ENCODE measurements around the gene NIPBL.
A peak's percentile ranks its signal among the peaks of the same experiment; 100 is the strongest.

Gene NIPBL

DNA sequence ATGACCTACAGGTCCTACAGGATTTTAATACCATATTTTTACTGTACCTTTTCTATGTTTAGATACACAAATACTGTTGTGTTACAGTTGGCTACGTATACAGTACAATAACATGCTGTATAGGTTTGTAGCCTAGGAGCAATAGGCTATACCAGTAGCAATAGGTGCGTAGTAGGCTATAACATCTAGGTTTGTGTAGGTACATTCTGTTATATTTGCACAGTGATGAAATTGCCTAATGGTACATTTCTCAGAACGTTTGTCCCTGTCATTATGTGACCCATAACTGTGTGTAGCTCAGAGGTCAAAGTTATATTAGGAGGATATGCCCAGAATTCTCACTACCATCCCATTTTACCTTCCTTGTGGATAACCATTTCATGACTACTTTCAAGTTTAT, 59.7 kb downstream of the NIPBL start:
- Histone ChIP-seq H3K4me1 (ENCODE audit: control insufficient read depth, insufficient read depth, low read length) (peaks cover 17% of the 10 kb centered on the region), H3K9ac (ENCODE audit: low read length) (no peak overlapping the region), H3K9me3 (ENCODE audit: control insufficient read depth, low read length) (no peaks in the 10 kb centered on the region), H3K4me3 (ENCODE audit: low read length) (no peak overlapping the region), H3K36me3 (ENCODE audit: control insufficient read depth, insufficient read depth, low read length, severe bottlenecking) (no peaks in the 10 kb centered on the region), H3K27me3 (replicated peaks; ENCODE audit: control insufficient read depth, insufficient read depth, low read length) (no peaks in the 10 kb centered on the region)
- DNase-seq (ENCODE audit: low read depth), result no peak

DNA sequence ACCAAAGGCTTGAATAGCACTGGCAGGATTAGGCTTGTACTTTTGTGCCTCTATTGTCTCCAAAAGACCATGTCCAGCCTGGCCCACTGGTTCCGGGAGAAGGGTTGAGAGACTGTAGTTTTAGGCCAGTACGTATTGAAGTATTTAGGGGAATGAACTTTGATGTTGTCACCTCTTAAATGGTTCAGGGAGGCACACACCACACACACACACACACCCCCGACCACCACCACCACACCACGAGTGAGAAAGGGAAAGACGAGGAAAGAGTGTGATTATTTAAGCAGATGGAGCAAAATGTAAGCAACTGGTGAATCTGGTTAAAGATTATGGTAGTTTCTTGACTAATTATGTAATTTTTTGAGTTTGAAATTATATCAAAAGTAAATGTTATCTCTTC, 61.6 kb downstream of the NIPBL start:
- no peak overlapping the region for H3K9ac ChIP-seq (ENCODE audit: low read length)
- no peak overlapping the region for H3K4me3 ChIP-seq (ENCODE audit: low read length)
- no peaks in the 10 kb centered on the region for H3K36me3 ChIP-seq (ENCODE audit: control insufficient read depth, insufficient read depth, low read length, severe bottlenecking)
- DNase-seq (ENCODE audit: low read depth), result no peak
- H3K27me3 ChIP-seq (replicated peaks; ENCODE audit: control insufficient read depth, insufficient read depth, low read length), result no peaks in the 10 kb centered on the region
- no peaks in the 10 kb centered on the region for H3K9me3 ChIP-seq (ENCODE audit: control insufficient read depth, low read length)
- H3K4me1 ChIP-seq (ENCODE audit: control insufficient read depth, insufficient read depth, low read length), result peaks cover 17% of the 10 kb centered on the region

DNA sequence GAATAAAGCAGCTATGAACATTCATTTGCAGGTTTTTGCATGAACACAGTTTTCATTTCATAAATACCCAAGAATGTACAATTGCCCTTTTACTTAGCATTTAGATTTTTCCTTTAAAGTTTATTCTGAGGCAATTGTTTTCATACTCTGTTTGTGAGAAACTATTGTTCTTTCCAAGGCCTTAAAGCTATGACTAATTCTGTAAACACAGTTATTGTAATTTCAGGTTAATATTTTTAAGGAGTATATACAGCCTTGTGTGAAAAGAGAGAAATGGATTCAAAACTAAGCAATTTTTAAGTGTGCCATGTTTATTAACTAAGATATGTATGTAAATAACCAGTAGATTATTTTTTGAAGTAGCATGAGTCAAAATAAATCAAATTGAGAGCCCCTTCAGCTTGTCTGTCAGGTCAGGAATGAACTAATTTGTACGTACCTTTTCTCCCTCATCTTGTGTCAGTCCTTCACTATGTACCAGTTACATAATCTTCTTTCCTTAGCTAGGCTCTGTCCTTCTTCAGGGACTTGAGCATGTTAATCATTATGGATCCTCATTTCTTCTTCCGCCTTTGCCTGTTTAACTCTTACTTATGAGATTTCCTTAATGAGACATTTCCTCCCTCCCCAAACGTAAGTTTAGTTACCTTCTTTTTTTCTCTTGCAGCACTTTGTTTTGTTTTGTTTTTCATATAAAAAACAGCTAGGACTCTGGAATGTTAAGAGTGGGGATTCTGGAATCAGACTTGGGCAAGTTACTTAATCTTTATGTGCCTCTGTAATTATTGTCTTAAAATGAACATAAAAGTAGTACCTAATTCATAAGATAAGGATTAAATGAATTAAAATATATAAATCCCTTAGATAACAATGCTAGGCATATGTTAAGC, 63.6 kb downstream of the NIPBL start:
- Histone ChIP-seq H3K27me3 (replicated peaks; ENCODE audit: control insufficient read depth, insufficient read depth, low read length) (no peaks in the 10 kb centered on the region), H3K9me3 (ENCODE audit: control insufficient read depth, low read length) (no peaks in the 10 kb centered on the region), H3K4me3 (ENCODE audit: low read length) (no peak overlapping the region), H3K9ac (ENCODE audit: low read length) (no peak overlapping the region), H3K4me1 (ENCODE audit: control insufficient read depth, insufficient read depth, low read length) (peaks cover 17% of the 10 kb centered on the region), H3K36me3 (ENCODE audit: control insufficient read depth, insufficient read depth, low read length, severe bottlenecking) (no peaks in the 10 kb centered on the region)
- peak; percentile 25 for DNase-seq (ENCODE audit: low read depth)

DNA sequence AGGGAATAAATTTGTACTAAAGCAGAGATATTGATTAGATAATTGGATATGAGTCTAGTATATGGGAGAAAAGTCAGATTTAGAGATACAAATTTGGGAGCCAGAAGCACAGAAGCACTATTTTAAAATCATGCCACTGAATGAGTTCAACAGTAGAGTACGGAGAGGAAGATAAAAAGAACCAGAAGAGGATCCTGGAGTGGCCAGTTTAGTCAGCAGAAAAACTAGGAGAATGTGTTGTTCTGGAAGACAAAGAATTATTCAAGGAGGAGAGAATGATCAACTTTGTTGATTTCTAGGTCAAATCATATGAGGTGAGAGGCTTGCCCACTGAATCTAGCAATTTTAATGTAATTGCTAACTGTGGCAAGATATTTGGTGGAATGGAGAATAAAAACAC, 67.0 kb downstream of the NIPBL start:
- H3K9ac ChIP-seq (ENCODE audit: low read length), result no peak overlapping the region
- no peak for DNase-seq (ENCODE audit: low read depth)
- H3K27me3 ChIP-seq (replicated peaks; ENCODE audit: control insufficient read depth, insufficient read depth, low read length), result no peaks in the 10 kb centered on the region

DNA sequence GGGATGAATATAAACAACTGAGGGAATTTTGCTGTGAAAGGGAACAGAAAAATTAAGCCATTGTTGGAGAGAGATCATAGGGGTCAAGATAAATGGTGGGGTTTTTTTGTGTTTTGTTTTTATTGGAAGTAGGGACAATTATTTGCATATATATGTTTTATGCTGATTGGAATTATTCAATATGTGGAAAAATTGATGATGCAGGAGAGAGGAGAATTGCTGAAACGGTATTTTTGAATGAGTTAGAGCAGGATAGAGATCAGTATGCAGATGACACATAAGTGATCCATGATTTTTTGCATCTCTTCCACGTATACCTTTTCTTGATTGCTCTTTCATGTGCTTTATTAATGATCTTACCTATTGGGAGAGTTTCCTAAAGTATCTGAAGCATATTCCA, 67.5 kb downstream of the NIPBL start:
- no peaks in the 10 kb centered on the region for H3K9me3 ChIP-seq (ENCODE audit: control insufficient read depth, low read length)
- no peak overlapping the region for H3K4me3 ChIP-seq (ENCODE audit: low read length)
- DNase-seq (ENCODE audit: low read depth), result no peak
- H3K27me3 ChIP-seq (replicated peaks; ENCODE audit: control insufficient read depth, insufficient read depth, low read length), result no peaks in the 10 kb centered on the region
- H3K4me1 ChIP-seq (ENCODE audit: control insufficient read depth, insufficient read depth, low read length), result peaks cover 37% of the 10 kb centered on the region
- no peaks in the 10 kb centered on the region for H3K36me3 ChIP-seq (ENCODE audit: control insufficient read depth, insufficient read depth, low read length, severe bottlenecking)
- H3K9ac ChIP-seq (ENCODE audit: low read length), result no peak overlapping the region

More for the DNA sequence above, 67.0 kb downstream of the NIPBL start:
- peaks cover 34% of the 10 kb centered on the region for H3K4me1 ChIP-seq (ENCODE audit: control insufficient read depth, insufficient read depth, low read length)
- H3K4me3 ChIP-seq (ENCODE audit: low read length), result no peak overlapping the region
- no peaks in the 10 kb centered on the region for H3K36me3 ChIP-seq (ENCODE audit: control insufficient read depth, insufficient read depth, low read length, severe bottlenecking)
- no peaks in the 10 kb centered on the region for H3K9me3 ChIP-seq (ENCODE audit: control insufficient read depth, low read length)

DNA sequence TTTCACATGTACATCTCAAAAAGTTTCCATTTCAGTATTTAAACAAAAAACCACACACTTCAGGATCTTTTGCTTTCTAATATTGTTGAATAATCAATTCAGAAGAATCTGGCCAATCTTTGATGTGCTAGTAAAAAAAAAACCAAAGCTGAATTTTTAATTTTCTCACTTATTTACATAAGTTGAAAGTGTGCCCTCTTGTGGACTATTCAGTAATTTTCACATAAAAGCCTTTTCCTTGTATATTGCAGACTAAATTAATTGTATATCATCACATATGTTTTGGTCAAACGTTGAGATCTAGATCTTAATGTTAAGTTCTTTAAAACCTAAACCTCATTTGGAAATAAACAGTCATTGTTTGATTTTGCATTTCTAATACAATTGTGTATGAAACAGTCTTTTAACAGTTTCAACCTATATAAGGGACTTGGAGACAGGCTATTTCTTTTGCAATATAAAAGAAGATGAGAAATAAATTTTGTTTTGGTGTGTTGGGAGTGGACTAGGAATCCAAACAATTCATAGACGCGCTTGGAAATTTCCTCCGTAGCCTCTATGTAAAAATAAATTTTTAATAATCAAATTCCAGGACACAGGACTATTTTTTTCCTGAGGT, 68.1 kb downstream of the NIPBL start:
- no peaks in the 10 kb centered on the region for H3K9me3 ChIP-seq (ENCODE audit: control insufficient read depth, low read length)
- DNase-seq (ENCODE audit: low read depth), result peak; percentile 93

DNA sequence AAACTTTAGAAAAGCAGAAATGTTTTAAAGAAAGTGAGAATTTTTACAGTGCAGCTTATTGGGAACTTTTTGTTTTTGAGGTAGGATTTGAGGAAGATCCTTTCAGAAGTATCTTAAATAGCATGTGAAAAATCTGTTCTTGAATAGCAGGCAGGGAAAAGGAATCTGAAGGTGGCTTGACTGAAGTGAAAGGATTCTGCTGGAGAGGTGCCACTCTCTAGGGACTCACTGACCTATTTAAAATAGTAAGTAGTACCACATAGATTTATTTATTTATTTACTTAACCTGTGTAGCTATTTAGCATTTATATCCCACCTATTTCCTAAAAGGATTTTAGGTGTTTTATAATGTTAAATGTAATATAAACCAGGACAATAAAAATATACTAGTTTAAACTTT, 69.1 kb downstream of the NIPBL start:
- Histone ChIP-seq H3K4me1 (ENCODE audit: control insufficient read depth, insufficient read depth, low read length) (peaks cover 46% of the 10 kb centered on the region), H3K36me3 (ENCODE audit: control insufficient read depth, insufficient read depth, low read length, severe bottlenecking) (no peaks in the 10 kb centered on the region), H3K27me3 (replicated peaks; ENCODE audit: control insufficient read depth, insufficient read depth, low read length) (no peaks in the 10 kb centered on the region), H3K4me3 (ENCODE audit: low read length) (no peak overlapping the region), H3K9ac (ENCODE audit: low read length) (no peak overlapping the region), H3K9me3 (ENCODE audit: control insufficient read depth, low read length) (no peaks in the 10 kb centered on the region)
- no peak for DNase-seq (ENCODE audit: low read depth)

More for the DNA sequence above, 68.1 kb downstream of the NIPBL start:
- Histone ChIP-seq H3K4me1 (ENCODE audit: control insufficient read depth, insufficient read depth, low read length) (peaks cover 43% of the 10 kb centered on the region), H3K9ac (ENCODE audit: low read length) (no peak overlapping the region), H3K36me3 (ENCODE audit: control insufficient read depth, insufficient read depth, low read length, severe bottlenecking) (no peaks in the 10 kb centered on the region), H3K27me3 (replicated peaks; ENCODE audit: control insufficient read depth, insufficient read depth, low read length) (no peaks in the 10 kb centered on the region), H3K4me3 (ENCODE audit: low read length) (no peak overlapping the region)

DNA sequence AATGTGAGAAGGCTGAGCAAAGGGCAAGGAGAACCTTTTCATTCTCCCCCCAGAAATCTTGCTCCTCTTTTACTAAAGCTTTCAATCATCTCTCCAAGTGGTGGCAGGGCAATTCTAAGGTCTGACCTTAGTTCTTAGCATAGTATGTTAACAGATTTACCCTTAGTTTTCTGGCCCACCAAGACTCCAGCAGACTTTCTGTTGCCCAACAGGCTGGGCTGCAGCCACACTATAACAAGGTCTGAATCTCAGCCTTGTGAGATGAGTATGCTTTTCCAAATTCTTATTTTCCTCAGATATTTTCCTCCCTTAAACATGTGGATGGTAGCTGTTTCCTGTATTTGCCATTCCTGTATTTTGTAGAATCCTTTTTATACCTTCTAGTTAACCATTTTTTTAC, 69.5 kb downstream of the NIPBL start:
- DNase-seq (ENCODE audit: low read depth), result peak; percentile 36
- Histone ChIP-seq H3K9ac (ENCODE audit: low read length) (no peak overlapping the region), H3K4me1 (ENCODE audit: control insufficient read depth, insufficient read depth, low read length) (peaks cover 50% of the 10 kb centered on the region), H3K27me3 (replicated peaks; ENCODE audit: control insufficient read depth, insufficient read depth, low read length) (no peaks in the 10 kb centered on the region), H3K9me3 (ENCODE audit: control insufficient read depth, low read length) (no peaks in the 10 kb centered on the region), H3K4me3 (ENCODE audit: low read length) (no peak overlapping the region), H3K36me3 (ENCODE audit: control insufficient read depth, insufficient read depth, low read length, severe bottlenecking) (no peaks in the 10 kb centered on the region)

DNA sequence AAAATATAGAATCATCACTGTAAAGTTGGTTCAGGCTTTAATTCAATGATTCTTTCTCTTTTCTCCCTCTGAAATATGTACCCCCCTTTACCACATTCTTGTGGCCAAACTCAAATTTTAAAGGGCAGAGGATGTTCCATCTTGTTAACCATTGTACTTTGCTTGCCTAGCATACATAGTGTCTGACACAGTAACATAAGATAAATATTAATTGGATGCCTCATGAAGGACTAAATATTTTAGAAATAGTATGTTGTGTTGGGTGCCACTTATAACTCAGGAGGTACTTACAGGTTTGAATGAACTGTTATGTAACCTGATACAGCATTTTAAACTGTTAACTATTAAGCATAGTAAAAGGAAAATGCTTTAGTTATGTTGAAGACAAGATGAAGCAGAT, 71.5 kb downstream of the NIPBL start:
- peaks cover 56% of the 10 kb centered on the region for H3K4me1 ChIP-seq (ENCODE audit: control insufficient read depth, insufficient read depth, low read length)
- peak; percentile 48 for DNase-seq (ENCODE audit: low read depth)
- no peaks in the 10 kb centered on the region for H3K27me3 ChIP-seq (replicated peaks; ENCODE audit: control insufficient read depth, insufficient read depth, low read length)
- H3K9ac ChIP-seq (ENCODE audit: low read length), result no peak overlapping the region
- H3K9me3 ChIP-seq (ENCODE audit: control insufficient read depth, low read length), result no peaks in the 10 kb centered on the region
- peak overlapping the region; percentile 33 for H3K4me3 ChIP-seq (ENCODE audit: low read length)
- no peaks in the 10 kb centered on the region for H3K36me3 ChIP-seq (ENCODE audit: control insufficient read depth, insufficient read depth, low read length, severe bottlenecking)

DNA sequence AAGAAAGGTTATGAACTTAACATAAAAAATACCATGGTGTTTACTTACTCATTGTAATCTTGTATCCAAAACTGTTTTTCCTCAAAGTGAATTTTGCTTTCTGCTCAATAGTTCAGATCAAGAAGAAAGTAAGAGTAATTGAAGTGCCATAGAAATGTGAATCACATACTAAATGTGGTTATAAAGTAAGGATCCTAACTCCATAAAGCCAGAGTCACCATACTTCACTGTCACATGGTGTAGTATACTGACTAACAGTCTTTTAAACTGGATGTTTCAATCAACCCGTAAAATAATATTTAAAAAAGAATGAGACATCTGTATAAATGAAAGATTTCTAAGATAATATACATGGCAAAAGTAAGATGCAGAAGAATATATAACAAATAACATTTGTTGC, 72.1 kb downstream of the NIPBL start:
- H3K4me1 ChIP-seq (ENCODE audit: control insufficient read depth, insufficient read depth, low read length), result peaks cover 58% of the 10 kb centered on the region
- H3K27me3 ChIP-seq (replicated peaks; ENCODE audit: control insufficient read depth, insufficient read depth, low read length), result no peaks in the 10 kb centered on the region
- H3K9me3 ChIP-seq (ENCODE audit: control insufficient read depth, low read length), result no peaks in the 10 kb centered on the region
- DNase-seq (ENCODE audit: low read depth), result no peak
- H3K36me3 ChIP-seq (ENCODE audit: control insufficient read depth, insufficient read depth, low read length, severe bottlenecking), result no peaks in the 10 kb centered on the region
- no peak overlapping the region for H3K9ac ChIP-seq (ENCODE audit: low read length)
- no peak overlapping the region for H3K4me3 ChIP-seq (ENCODE audit: low read length)

DNA sequence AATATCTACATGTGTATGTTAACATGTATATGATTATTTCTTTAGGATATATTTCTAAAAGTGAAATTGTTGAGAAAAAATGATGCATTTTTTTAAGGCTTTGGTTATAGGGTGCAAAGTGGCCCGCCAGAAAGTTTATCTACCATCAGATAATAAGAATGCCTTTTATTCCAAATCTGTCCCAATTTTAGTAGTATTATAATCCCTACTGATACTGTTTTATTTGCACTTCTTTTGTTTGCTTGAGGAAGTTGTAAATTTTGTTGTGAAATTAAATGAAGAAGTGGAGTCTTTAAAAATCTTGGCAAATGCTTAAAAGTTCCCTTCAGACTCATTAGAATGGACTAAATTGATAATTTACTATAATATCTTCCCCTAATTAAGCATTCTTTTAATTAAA, 73.0 kb downstream of the NIPBL start:
- Histone ChIP-seq H3K4me1 (ENCODE audit: control insufficient read depth, insufficient read depth, low read length) (peaks cover 60% of the 10 kb centered on the region), H3K4me3 (ENCODE audit: low read length) (no peak overlapping the region), H3K36me3 (ENCODE audit: control insufficient read depth, insufficient read depth, low read length, severe bottlenecking) (no peaks in the 10 kb centered on the region), H3K9me3 (ENCODE audit: control insufficient read depth, low read length) (no peaks in the 10 kb centered on the region), H3K9ac (ENCODE audit: low read length) (no peak overlapping the region), H3K27me3 (replicated peaks; ENCODE audit: control insufficient read depth, insufficient read depth, low read length) (no peaks in the 10 kb centered on the region)
- DNase-seq (ENCODE audit: low read depth), result no peak
